ENCODE results near the gene POLA2.
"Not testable (repeated sequence)": the region's sequence is repeated elsewhere in the genome, so short reads cannot be mapped to it uniquely, and the experiment has no call there.

POLA2 gene

GRCh38 chr11:65246506-65246905 is 15.3 kb upstream of the POLA2 start:
- no peak for TF ChIP-seq POLR2AphosphoS5 (IDR thresholded peaks at IDR 0.05; ENCODE audit: low read depth, low read length)
- TF ChIP-seq TAF1 (IDR thresholded peaks at IDR 0.05; ENCODE audit: borderline replicate concordance, low read depth, low read length): no peak
- TF ChIP-seq POLR2A (IDR thresholded peaks at IDR 0.05; ENCODE audit: low read depth, low read length): no peak
- FAIRE-seq: no peak

GRCh38 chr11:65248184-65248710 is 13.5 kb upstream of the POLA2 start:
- not testable (repeated sequence) for DNase-seq (ENCODE audit: insufficient read length); FAIRE-seq

More at GRCh38 chr11:65246506-65246905, 15.3 kb upstream of the POLA2 start:
- DNase-seq (ENCODE audit: insufficient read length): no peak

- DNase-seq (ENCODE audit: insufficient read length) (no peak), FAIRE-seq (no peak)
- no peak for TF ChIP-seq POLR2A (IDR thresholded peaks at IDR 0.05; ENCODE audit: low read depth, low read length)
- TF ChIP-seq TAF1 (IDR thresholded peaks at IDR 0.05; ENCODE audit: borderline replicate concordance, low read depth, low read length): no peak
- no peak for TF ChIP-seq POLR2AphosphoS5 (IDR thresholded peaks at IDR 0.05; ENCODE audit: low read depth, low read length)
Measured at GRCh38 chr11:65251476-65251875, 10.3 kb upstream of the POLA2 start.

GRCh38 chr11:65254724-65255123 is 7.0 kb upstream of the POLA2 start:
- FAIRE-seq (no peak), DNase-seq (ENCODE audit: insufficient read length) (no peak)
- TF ChIP-seq TAF1 (IDR thresholded peaks at IDR 0.05; ENCODE audit: borderline replicate concordance, low read depth, low read length): no peak
- no peak for TF ChIP-seq POLR2AphosphoS5 (IDR thresholded peaks at IDR 0.05; ENCODE audit: low read depth, low read length)
- no peak for TF ChIP-seq POLR2A (IDR thresholded peaks at IDR 0.05; ENCODE audit: low read depth, low read length)

- FAIRE-seq (no peak), DNase-seq (ENCODE audit: insufficient read length) (no peak)
- no peak for TF ChIP-seq TAF1 (IDR thresholded peaks at IDR 0.05; ENCODE audit: borderline replicate concordance, low read depth, low read length)
- no peak for TF ChIP-seq POLR2AphosphoS5 (IDR thresholded peaks at IDR 0.05; ENCODE audit: low read depth, low read length)
- no peak for TF ChIP-seq POLR2A (IDR thresholded peaks at IDR 0.05; ENCODE audit: low read depth, low read length)
Measured at GRCh38 chr11:65258988-65259387, 2.8 kb upstream of the POLA2 start.

GRCh38 chr11:65260302-65260701 is 1.5 kb upstream of the POLA2 start:
- TF ChIP-seq POLR2AphosphoS5 (IDR thresholded peaks at IDR 0.05; ENCODE audit: low read depth, low read length) (no peak), POLR2A (IDR thresholded peaks at IDR 0.05; ENCODE audit: low read depth, low read length) (no peak), TAF1 (IDR thresholded peaks at IDR 0.05; ENCODE audit: borderline replicate concordance, low read depth, low read length) (no peak)
- FAIRE-seq (no peak), DNase-seq (ENCODE audit: insufficient read length) (no peak)

GRCh38 chr11:65260756-65261590 is 789 bp upstream of the POLA2 start:
- DNase-seq (ENCODE audit: insufficient read length) (no peak), FAIRE-seq (no peak)
- TF ChIP-seq POLR2AphosphoS5 (IDR thresholded peaks at IDR 0.05; ENCODE audit: low read depth, low read length): no peak
- TF ChIP-seq TAF1 (IDR thresholded peaks at IDR 0.05; ENCODE audit: borderline replicate concordance, low read depth, low read length): no peak
- no peak for TF ChIP-seq POLR2A (IDR thresholded peaks at IDR 0.05; ENCODE audit: low read depth, low read length)

GRCh38 chr11:65262381-65262680 is 569 bp downstream of the POLA2 start:
- FAIRE-seq (no peak), DNase-seq (ENCODE audit: insufficient read length) (no peak)
- TF ChIP-seq TAF1 (IDR thresholded peaks at IDR 0.05; ENCODE audit: borderline replicate concordance, low read depth, low read length): no peak
- no peak for TF ChIP-seq POLR2AphosphoS5 (IDR thresholded peaks at IDR 0.05; ENCODE audit: low read depth, low read length)
- no peak for TF ChIP-seq POLR2A (IDR thresholded peaks at IDR 0.05; ENCODE audit: low read depth, low read length)

GRCh38 chr11:65262776-65263175 is 1.0 kb downstream of the POLA2 start:
- FAIRE-seq: peak; percentile 9
- no peak for DNase-seq (ENCODE audit: insufficient read length)
- TF ChIP-seq POLR2AphosphoS5 (IDR thresholded peaks at IDR 0.05; ENCODE audit: low read depth, low read length) (no peak; the same call in 1 of the 2 replicates), TAF1 (IDR thresholded peaks at IDR 0.05; ENCODE audit: borderline replicate concordance, low read depth, low read length) (no peak), POLR2A (IDR thresholded peaks at IDR 0.05; ENCODE audit: low read depth, low read length) (no peak)

GRCh38 chr11:65264747-65265146 is 3.0 kb downstream of the POLA2 start:
- not testable (repeated sequence) for DNase-seq (ENCODE audit: insufficient read length); FAIRE-seq

- no peak for FAIRE-seq
- DNase-seq (ENCODE audit: insufficient read length): no peak
- no peak for TF ChIP-seq POLR2AphosphoS5 (IDR thresholded peaks at IDR 0.05; ENCODE audit: low read depth, low read length)
- no peak for TF ChIP-seq POLR2A (IDR thresholded peaks at IDR 0.05; ENCODE audit: low read depth, low read length)
- no peak for TF ChIP-seq TAF1 (IDR thresholded peaks at IDR 0.05; ENCODE audit: borderline replicate concordance, low read depth, low read length)
Measured at GRCh38 chr11:65266210-65266609, 4.4 kb downstream of the POLA2 start.

- no peak for TF ChIP-seq POLR2AphosphoS5 (IDR thresholded peaks at IDR 0.05; ENCODE audit: low read depth, low read length)
- TF ChIP-seq POLR2A (IDR thresholded peaks at IDR 0.05; ENCODE audit: low read depth, low read length): no peak
- TF ChIP-seq TAF1 (IDR thresholded peaks at IDR 0.05; ENCODE audit: borderline replicate concordance, low read depth, low read length): no peak
- peak; percentile 76 for FAIRE-seq
- DNase-seq (ENCODE audit: insufficient read length): no peak
Measured at GRCh38 chr11:65274735-65275682, 13.2 kb downstream of the POLA2 start.
